ENCODE measurements around the gene RAB3GAP1.

Gene RAB3GAP1

DNA sequence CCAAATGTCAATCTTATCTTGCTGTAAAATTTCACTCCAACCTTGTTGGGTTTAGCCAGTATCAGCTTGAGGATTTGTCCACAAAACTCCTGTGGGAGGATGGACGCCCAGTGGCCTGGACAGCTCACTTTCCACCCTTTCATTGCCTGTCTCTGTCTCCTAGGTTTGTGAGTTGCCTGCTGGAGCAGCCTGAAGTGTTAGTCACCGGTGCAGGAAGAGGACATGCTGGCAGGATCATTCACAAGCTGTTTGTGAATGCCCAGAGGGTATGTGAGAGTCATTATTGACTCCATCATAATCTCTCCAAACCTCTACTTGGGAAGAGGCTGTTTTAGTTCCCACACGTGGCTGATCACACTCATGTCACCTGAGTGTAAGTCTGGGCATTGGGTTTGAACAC, 112.3 kb downstream of the RAB3GAP1 start:
- DNase-seq, result no peak

DNA sequence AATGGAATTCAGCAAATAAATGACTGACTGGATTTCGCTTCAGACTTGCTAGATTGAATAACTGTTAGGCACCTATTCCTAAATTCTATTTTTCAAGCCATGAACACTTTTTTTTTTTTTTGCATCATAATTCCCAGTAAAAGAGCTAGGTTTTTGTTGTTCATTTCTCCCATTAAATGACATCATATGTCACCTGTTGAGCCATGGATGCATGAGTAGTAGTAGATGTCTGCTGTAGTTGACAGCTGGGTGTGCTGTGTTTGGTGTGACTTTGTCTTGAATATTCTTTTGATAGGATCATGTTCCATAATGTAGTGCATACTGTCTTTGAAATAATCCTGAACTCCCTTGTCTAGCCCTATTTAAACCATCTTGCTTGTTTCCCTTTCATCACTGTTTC, 115.2 kb downstream of the RAB3GAP1 start:
- no peak for DNase-seq

DNA sequence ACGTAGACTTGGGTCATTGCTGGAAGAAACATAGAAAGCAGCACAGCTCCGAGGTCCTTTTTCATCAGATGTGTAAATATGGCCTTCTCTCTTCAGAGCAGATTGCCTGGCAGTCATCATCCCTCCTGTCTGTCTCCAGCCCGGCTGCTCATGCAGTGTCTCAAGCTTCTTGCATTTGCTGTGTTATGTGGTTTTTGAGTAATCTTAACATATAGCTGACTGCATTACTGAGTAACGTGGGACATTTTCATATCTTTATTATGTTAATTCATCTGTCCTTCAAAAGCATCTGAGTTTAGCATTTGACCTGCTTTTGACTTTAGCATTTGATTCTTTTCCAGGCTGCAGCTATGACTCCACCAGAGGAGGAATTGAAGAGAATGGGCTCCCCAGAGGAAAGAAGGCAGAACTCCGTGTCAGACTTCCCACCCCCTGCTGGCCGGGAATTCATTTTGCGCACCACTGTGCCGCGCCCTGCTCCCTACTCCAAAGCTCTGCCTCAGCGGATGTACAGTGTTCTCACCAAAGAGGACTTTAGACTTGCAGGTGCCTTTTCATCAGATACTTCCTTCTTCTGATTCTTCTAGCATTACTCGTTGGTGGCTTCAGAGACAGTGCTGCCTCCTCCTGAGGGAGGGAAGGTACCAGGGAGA, 116.2 kb downstream of the RAB3GAP1 start:
- no peak for DNase-seq

DNA sequence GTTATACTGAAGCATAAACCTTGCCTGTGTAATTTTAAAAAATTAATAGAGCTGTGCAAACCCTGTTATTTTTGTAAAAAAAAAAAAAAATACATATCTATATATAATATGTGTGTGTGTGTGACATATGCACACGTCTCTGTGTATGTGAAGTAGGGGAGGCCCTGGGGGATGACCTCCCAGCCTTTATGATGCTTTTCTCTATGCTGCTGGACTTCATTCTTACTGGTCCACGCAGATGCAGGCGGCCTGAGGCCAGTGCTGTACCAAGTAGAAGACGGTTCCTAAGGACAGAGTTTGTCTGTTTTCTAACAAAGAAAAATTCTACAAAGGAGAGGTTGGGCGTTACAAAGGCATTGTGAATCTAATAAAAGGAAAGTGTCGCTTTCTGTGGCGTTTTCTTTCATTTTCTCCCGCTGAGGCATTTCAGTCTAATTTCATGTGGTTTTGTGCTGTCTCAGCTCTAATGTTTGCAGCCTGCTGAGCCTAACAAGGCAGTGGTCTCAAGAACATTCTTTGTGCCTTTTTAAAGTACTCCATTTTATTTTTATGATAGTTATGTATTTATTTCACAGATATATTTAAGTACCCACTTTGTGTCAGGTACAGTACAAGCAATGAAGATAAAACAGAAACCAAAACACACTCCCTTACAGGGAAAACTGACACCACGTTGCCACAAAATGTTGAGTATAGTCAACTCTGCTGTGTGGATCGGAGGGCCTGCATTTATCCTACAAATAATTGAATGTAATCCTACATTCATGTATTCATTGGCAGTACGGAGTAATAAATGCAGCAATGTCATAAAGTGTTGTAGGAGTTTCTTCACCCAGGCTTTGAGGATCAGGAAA, 118.0 kb downstream of the RAB3GAP1 start:
- no peak for DNase-seq

DNA sequence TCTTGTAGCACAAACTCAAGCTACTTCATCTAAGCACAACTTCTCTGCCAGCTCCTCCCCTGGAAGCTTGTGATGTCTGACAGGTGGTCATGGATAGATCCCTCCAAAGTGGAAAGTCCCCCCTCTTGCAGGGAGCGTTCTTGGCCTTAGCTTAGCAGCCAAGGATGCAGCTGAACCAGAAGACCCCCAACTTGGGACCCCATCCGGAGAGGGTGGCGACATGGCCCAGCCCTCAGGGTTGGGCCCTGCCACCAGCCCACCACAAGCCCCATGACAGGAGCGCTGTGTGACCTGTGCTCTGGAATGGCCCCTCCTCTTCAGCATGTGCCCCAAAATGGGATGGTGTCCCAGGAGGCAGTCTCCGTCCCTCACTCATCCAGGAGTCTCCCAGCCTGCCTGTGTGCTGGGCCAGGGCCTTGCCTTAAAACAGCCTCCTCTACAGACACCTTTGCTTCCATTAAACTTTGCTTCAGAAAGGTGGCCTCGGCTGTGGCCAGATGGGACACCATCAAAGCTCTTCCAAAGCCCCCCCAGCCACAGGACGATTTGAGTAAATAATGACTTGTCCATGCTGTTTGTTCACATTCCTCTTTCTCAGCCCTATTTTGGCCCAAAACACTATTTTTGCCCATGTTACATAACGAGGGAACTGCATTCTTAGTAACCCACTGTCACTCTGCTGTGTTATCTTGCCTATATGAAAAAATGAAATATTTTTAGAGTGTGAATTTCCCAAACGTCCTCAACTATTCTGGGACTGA, 122.1 kb downstream of the RAB3GAP1 start:
- DNase-seq, result no peak

DNA sequence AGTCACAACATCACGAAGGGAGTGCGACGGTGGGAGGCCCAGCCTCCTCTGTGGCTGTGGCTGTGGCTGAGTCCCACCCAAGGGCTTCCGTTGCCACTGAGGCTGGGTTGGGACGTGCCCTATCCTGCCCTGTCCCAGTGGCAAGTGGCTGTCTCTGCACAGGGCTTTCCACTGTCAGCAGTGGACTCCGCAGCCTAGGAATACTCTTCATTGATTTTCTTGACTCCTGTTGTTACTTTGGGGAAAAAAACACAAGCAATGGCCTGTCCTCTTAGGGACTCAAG, 122.7 kb downstream of the RAB3GAP1 start:
- no peak for DNase-seq

DNA sequence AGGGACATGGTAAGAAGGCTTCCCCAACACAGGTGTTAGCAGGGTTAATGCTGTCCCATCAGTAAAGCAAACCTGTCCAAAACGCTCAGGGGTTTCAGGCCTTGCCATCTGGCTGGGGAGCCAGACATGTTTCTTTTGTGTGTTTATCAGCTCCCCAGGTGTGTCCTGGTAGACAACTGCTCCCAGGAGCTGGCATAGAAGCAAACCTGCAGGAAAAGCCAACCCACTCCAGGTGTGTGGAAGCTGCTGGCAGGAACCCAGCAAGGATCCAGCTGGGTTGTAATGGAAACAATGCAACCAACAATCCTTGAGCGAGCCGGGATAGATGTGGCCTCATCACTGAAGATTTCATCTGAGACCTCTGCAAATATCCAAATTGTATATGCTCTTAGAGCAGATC, 123.1 kb downstream of the RAB3GAP1 start:
- DNase-seq, result no peak

DNA sequence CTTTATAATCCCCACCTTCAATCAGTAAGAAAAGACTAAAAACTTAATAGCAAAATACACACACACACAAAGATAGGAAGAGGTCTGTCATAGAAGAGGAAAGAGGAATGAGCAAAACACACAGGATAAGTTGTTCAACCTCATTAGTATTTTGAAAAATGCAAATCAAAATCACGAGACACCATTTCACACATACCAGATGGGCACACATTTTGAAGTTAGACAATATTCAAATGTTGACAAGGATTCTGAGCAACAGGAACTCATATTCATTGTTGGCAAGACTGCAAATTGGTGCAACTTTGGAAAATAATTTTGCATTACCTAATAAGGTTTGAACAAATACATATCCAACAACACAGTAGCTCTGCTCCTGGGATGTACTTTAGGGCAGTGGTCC, 127.6 kb downstream of the RAB3GAP1 start:
- DNase-seq, result no peak

DNA sequence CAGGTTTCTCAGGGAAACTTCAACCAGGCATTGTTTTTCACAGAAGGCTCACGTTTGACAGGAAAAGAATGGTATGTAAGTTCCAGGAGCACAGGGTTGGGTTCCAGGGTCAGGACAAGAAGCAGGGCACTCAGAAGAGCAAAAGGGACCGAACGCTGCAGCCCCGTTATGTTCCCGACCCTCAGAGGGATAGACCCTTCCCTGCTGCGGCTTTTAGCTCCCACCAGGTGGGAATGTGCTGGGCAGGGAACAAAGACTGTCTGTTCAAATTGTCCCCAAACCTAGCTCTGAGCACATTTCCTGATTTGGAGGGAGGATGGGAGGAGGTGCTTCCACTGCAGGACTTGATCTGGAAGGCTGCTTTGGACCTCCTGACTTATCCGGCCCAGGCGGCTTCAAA, 130.1 kb downstream of the RAB3GAP1 start:
- no peak for DNase-seq

DNA sequence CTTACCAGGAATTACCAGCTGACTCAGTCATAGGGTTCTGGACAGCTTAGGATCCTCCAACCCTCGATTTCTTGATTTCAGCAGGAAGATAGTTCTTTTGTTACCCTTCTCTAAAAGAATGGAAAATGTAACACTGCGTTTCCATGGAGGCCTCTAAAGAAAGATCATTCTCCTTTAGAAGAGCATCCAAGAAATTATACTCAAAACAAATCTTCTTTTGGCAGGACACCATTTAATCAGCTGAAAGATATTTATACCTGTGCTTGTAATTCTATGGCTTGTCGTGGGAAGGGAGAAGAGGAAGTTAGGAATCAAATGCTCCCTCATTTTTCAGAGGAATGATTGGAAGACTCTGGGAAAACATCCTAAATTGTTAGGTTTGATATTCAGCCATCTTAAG, 130.5 kb downstream of the RAB3GAP1 start:
- DNase-seq, result no peak

DNA sequence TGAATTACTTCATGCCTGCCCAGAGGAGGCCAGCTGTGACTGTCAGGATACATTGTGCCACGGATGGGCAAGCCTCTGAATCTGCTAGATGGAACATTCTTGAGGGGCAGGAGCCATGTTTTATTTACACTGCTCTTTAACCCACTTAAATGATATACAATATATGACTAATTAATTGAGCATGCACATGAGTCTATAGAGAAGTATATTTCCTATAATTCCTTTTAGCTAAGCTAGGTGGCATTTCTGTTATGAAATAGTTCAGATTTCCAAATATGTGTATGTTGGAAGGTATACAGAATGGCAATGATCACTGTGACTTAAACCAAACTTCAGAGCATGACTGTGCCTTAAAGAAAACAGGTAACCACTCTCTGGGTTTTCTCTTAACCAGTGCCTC, 131.7 kb downstream of the RAB3GAP1 start:
- no peak for DNase-seq

DNA sequence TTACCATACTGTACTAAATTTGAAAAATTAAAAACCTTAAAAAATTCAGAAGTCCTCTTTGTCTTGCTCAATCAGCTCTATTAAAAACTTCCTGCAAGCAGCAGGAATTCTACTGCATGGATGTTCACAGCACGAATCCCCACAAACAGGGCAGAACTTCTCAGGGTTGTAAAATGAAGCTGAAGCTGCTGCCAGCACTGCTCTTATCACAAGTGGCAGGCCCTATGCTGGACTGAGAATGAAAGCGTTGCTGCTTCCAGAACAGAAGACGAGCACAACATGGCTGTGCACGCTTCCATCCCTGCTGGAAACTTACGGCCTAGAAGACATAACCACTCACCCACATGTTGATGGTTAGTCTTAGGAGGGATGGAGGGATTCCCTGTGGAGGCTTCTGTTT, 134.0 kb downstream of the RAB3GAP1 start:
- no peak for DNase-seq

DNA sequence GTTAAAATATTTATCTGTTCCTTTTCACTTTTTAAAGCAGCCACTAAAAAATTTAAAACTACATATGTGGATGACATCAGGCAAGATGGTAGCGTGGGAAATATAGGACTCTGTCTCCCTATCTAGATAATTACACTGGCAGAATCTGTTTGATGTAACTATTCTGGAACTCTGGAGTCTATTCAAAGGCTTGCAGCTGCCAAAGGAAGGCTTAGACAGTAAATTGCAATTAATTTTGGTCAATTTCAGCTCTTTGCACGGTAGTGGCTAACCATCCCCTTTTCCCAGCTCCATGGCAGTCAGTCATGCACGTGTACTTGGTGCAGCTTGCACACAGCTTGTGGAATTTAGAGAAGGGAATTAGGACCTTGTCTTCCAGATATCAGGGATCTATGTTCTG, 135.2 kb downstream of the RAB3GAP1 start:
- DNase-seq, result no peak

DNA sequence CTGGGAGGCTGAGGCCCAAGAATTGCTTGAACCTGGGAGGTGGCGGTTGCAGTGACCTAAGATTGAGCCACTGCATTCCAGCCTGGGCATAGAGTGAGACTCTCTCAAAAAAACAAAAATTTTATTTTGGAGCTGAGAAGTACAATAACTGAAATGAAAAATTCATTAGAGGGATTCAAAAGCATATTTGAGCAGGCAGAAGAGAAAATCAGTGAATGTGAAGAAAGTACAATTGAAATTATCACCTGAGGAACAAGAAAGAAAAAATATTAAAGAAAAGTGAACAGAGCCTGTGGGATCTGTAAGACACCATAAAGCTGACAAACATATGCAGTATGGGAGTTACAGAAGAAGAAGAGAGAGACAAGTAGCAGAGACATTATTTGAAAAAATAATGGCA, 137.1 kb downstream of the RAB3GAP1 start:
- DNase-seq, result no peak

DNA sequence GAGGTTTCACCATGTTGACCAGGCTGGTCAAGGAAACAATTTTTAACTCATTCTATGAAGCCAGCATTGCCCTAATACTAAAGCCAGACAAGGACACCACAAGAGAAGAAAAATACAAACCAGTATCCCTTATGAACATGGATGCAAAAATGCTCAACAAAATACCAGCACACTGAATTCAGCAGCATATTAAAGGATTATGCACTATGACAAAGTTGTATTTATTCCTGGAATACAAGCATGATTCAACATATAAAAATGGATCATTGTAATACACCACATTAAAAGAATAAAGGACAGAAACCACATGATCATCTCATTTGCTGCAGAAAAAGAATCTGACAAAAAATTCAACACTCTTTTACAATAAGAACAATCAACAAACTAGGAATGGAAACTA, 138.7 kb downstream of the RAB3GAP1 start:
- no peak for DNase-seq

DNA sequence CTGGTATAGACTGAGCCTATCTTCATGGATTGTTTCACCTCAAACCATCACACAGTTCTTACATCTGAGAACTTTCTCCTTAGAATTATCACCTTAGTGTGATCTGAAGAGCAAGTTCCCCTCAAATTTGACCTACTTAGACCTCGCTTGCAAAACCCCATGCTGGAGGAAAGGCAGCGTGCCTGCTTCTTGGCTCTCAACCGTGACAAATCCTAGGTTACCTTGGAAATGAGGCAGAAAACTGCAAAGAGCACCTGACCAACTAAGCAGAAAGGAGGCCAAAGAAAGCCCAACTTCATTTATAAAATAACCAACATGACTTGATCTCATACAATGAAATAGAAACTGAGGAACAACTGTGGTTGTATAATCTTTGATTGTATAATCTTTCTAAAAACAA, 146.4 kb downstream of the RAB3GAP1 start:
- peak; percentile 32 for DNase-seq

DNA sequence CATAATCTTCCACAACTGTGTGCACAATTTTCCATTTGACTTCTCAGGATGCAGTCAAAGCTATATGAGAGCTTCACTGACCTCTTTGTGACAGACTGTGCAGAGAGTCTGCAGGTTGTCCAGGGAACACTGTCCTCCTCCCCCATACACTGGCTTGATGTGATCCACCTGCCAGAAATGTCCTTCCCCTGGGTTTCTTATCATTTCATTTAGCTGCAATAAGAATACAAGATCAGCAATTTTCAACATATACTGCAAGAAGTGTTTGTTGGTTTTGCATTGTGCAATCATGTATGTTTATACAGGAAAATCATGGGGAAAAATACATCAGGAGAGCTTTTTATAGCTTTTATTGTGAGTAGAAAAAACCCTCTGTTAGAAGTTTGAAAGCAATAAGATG, 150.7 kb downstream of the RAB3GAP1 start:
- no peak for DNase-seq

DNA sequence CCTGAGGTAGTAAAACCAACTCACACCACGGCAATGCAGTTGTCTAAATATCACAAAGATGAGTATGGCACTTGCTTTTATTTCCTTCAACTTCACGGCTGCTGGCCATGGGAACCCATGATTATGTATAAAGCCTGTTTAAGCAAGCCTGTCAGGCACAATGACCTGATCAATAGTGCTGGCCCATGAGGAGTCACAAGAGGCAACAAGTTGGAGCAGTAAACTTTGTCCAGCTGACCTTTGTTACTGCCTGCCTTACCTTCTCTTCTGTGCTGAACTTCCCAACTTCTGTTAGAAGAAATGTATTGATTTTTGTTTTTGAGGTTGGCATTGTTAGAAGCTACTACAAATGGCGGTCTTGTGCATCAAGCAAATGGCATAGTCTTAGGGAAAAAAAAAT, 151.9 kb downstream of the RAB3GAP1 start:
- DNase-seq, result no peak

DNA sequence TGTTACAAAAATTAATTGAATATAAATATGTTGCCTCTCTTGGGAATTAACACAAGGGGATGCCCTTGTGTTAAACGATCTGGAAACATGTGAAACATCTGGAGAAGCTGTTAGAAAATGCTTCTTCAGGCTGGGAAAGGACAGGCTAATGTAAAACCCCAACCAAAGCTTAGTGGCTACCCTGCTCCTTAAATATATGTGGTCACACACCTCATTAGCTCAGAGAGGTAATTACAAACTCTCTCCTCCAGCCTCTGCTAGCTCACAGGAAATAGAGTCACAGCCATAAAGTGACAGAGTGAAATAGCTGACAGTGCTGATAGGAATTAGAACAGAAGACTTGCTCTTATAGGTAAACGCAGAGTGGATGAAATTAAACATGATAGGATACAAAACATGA, 155.9 kb downstream of the RAB3GAP1 start:
- DNase-seq, result no peak

DNA sequence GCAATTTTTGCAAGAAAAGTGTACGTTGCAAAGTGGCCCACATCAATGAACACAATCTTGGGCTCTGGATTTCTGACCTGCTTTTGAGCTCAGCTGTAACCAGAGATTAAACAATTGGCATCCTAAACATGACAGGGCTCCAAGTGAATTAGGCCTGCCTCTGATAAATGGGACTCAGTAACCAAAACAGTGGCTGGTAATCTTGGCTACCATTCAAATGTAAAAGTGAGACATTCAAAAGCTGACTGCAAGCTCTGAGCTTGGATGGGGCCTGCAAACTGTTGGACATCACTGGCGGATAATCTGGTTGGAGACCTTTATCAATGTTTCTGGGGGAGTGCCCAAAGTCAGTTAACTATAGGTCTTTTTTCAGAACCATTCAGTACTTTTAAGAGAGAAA, 160.7 kb downstream of the RAB3GAP1 start:
- DNase-seq, result no peak

DNA sequence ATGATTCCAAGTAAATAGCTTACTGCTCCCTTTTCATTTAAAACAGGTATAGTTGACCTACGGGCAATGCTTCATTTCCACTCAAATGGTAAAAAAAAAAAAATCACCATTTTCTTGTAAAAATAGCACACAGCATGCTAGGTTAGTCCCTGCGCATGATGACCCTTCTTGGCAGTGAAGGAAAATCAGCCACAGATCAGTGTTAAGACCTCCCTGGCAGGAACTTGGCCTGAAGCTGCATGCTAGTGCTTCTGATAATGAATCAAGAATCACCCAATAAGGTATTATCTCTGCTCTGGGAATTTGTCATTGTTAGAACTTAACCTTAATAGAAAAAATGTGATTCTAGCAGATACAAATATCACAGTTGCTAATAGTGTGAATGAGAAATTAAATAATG, 166.3 kb downstream of the RAB3GAP1 start:
- DNase-seq, result no peak

DNA sequence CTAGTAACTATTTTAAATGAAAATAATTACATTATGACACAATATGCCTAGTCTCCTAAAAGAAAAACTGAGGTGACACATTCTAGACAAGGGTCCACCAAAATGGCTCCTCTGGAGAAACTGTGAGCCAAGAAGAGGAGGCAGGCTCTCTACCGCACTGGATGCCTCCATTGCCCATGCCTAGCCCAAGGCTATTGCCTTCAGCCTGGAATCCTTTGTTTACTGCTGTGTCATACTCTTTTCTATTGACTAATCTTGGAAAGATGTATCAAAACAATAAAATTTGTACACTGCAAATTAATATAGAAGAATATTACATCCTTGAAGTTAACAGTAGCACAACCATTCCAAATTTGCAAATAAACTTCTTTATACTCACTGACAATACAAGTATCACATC, 167.1 kb downstream of the RAB3GAP1 start:
- no peak for DNase-seq
